Tibial nerve (tissue), 3 donors: Measurements from ENCODE around the gene PAQR4.
A peak's percentile ranks its signal among the peaks of the same experiment; 100 is the strongest.

Experiments
- POLR2A ChIP-seq, 2 donors: fragments of 450-650 bp; IDR thresholded peaks; one replicate each; pipeline ENCODE4 v1.6.1; 2017; ENCODE audit warnings: antibody characterized with exemption in 2 of 2, mild to moderate bottlenecking in 2 of 2, moderate library complexity in 2 of 2
- TF ChIP-seq, protein P1 (sequence below), 5 experiments: fragments of 200-600 bp in 3 of 5; fragments of 450-650 bp in 2 of 5; sonication (generic) in 3 of 5; IDR thresholded peaks; one replicate each; pipeline ENCODE4 v1.5.1; 2016 to 2019; ENCODE audit warnings: antibody characterized with exemption in 5 of 5, mild to moderate bottlenecking in 3 of 5, moderate library complexity in 2 of 5

DNA sequence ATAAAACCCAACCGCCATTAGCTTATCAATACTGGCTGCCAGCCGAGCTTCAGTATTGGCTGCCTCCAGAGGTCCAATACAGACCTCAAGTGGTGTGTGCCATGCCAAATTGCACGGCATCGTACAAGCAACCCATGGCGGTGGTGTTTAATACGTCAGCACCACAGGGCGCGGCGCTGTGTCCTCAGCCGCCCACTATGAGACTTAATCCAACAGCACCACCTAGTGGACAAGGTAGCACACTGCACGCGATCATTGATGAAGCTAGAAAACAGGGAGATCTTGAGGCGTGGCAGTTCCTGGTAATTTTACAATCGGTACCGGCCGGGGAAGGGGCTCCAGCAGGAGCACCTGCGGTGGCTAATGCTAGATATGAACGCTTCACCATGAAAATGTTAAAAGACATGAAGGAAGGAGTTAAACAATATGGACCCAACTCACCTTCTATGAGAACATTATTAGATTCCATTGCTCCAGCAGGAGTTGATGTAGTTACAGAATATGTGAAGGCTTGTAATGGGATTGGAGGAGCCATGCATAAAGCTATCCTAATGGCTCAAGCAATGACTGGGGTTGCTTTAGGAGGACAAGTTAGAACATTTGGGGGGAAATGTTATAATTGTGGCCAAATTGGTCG lies 42.0 kb upstream of the PAQR4 start:
- TF ChIP-seq, protein P1, sequence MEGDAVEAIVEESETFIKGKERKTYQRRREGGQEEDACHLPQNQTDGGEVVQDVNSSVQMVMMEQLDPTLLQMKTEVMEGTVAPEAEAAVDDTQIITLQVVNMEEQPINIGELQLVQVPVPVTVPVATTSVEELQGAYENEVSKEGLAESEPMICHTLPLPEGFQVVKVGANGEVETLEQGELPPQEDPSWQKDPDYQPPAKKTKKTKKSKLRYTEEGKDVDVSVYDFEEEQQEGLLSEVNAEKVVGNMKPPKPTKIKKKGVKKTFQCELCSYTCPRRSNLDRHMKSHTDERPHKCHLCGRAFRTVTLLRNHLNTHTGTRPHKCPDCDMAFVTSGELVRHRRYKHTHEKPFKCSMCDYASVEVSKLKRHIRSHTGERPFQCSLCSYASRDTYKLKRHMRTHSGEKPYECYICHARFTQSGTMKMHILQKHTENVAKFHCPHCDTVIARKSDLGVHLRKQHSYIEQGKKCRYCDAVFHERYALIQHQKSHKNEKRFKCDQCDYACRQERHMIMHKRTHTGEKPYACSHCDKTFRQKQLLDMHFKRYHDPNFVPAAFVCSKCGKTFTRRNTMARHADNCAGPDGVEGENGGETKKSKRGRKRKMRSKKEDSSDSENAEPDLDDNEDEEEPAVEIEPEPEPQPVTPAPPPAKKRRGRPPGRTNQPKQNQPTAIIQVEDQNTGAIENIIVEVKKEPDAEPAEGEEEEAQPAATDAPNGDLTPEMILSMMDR (IDR thresholded peaks at IDR 0.05): peak; percentile 93 to 97 (median 95)
- TF ChIP-seq POLR2A (IDR thresholded peaks at IDR 0.05): no peak
